H7 (cell line): ENCODE data around the gene ZSWIM7. TPM values are rescaled to one million over a fixed set of nuclear protein-coding genes. Genes with fewer than 3 reads are reported as not detected.
"Not testable (repeated sequence)": the region's sequence is repeated elsewhere in the genome, so short reads cannot be mapped to it uniquely, and the experiment has no call there.

Experiments
- DNase-seq: peaks from one replicate; pipeline ENCODE4 v3.0.0; 2012
- H3K27me3 ChIP-seq: 2 replicates; pipeline ENCODE4 v1.6.0; 2011; ENCODE audit warnings: mild to moderate bottlenecking, low read length; ENCODE audit not compliant: control insufficient read depth, insufficient read depth
- H3K36me3 ChIP-seq: replicated peaks from 2 replicates; pipeline ENCODE4 v1.5.1; 2011; ENCODE audit warnings: low read length; ENCODE audit not compliant: control insufficient read depth, insufficient read depth
- H3K4me3 ChIP-seq: 2 replicates; pipeline ENCODE4 v1.5.1; 2011; ENCODE audit warnings: low read depth, mild to moderate bottlenecking, control low read depth, low read length, moderate library complexity; ENCODE audit not compliant: insufficient read depth
- total RNA-seq: library from RNA; depleted of rRNA; stranded (reverse); fragments of >200 nt; shearing (Covaris generic); gene quantifications from 2 replicates; pipeline ENCODE4 v1.2.3, GENCODE V29; 2014

ZSWIM7 gene
- total RNA-seq, 1 experiment from 2014 or later, result 22.0 TPM

DNA sequence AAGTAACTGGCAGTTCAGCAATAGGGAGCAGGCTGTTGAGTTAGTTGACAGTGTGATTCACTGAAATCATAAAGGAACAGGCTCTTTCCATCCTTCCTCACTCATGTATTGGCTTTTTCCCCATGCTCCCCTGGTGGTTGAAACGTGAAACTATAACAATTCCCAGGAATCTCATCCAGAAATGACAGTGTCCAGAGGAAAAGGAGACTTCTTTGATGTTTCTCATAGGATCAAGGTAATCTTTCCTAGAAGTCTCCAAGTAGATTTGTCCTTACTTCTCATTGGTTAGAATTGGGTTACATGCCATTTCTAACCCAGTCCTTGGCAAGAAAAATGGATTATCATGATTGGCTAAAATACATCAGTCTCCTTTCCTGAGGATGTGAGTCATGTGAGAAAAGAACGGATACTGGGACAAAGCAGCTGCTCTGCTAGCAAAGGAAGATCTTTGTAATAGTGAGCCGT is 14.5 kb upstream of the ZSWIM7 start:
- peaks cover 13% of the 10 kb centered on the region for H3K36me3 ChIP-seq

DNA sequence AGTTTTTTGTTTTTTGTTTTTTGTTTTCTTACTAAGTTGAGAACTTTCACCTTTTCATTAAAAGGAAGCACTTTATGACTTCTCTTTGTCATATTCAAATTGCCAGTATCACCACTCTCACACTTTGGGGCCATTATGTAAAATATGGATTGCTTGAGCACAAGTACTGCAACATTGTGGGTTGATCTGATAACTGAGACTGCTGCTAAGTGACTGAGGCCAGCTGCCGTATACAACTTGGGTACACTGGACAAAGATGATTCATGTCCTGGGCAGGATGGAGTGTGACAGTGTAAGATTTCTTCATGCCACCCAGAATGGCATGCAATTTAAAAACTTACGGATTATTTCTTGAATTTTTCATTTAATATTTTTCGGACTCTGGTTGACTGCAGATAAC is 7.9 kb upstream of the ZSWIM7 start:
- DNase-seq, result no peak
- Histone ChIP-seq H3K36me3 (peaks cover 47% of the 10 kb centered on the region), H3K4me3 (no peak overlapping the region), H3K27me3 (no peaks in the 10 kb centered on the region)

More for the DNA sequence above, 14.5 kb upstream of the ZSWIM7 start:
- H3K27me3 ChIP-seq, result no peaks in the 10 kb centered on the region
- H3K4me3 ChIP-seq, result no peak overlapping the region
- peak; percentile 43 for DNase-seq

DNA sequence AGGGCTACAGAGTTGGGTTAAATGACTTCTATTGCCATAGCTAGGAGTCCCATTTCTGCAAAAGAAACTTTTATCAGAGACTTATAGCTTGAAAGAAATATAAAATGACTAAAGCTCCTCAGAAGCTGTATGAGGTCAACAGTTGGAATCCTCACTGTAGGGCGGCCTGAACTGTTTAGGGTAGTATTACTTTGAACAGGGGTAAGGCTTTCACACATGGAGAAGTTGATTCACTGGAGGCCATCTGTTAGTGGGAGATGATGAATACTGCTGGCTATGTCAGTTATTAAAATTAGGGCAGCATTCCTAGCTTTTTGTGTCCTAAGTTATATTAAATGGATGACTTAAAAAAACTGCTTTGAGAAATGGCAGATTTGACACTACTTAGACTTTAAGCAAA is 6.1 kb upstream of the ZSWIM7 start:
- Histone ChIP-seq H3K36me3 (peaks cover 56% of the 10 kb centered on the region), H3K27me3 (no peaks in the 10 kb centered on the region), H3K4me3 (no peak overlapping the region)
- DNase-seq, result no peak

DNA sequence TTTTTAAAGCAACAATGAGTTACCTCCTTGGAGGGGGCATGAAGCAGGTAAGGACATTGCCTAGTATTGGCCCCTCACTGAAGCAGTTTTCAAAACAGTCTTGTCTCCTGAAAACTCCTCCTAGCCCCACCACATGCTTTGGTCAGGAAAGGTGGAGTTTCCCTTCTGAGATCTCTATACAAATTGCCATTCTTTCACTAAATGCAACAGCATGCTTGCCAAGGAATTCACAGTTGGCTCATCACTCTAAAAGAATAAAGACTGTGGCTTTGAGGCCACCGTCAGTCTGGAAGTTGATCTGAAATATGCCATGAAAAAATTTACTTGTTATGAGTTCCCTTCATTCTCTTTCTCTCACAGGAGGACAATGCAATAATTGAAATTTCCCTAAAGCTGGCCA is 4.3 kb upstream of the ZSWIM7 start:
- Histone ChIP-seq H3K4me3 (no peak overlapping the region), H3K27me3 (no peaks in the 10 kb centered on the region), H3K36me3 (peaks cover 52% of the 10 kb centered on the region)
- no peak for DNase-seq

DNA sequence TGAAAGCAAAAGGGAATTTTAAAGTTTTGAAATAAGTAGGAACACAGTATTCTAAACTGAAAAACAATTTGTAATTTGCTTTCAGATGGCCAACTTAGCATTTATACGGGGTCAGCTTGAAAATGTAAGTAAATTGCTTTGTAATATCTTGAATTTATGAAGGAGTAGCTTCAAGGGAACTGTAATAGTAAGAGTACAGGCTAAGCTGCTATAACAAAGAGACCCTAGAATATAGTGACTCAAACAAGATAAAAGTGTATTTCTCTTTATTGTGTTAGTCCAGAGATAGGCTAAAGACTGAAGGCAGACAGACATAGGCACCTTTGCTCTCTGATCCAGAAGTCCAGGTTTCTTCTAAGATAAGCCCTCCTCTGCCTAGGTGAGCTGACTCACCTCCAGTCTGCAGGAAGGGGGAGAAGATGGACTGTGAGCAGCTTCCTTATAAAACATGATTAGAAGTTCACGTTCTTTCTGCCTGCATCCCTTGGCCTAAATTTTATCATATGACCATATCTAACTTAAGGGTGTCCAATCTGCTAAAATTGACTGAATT is 3.3 kb upstream of the ZSWIM7 start:
- no peak for DNase-seq
- H3K27me3 ChIP-seq, result no peaks in the 10 kb centered on the region
- peaks cover 43% of the 10 kb centered on the region for H3K36me3 ChIP-seq
- H3K4me3 ChIP-seq, result no peak overlapping the region

DNA sequence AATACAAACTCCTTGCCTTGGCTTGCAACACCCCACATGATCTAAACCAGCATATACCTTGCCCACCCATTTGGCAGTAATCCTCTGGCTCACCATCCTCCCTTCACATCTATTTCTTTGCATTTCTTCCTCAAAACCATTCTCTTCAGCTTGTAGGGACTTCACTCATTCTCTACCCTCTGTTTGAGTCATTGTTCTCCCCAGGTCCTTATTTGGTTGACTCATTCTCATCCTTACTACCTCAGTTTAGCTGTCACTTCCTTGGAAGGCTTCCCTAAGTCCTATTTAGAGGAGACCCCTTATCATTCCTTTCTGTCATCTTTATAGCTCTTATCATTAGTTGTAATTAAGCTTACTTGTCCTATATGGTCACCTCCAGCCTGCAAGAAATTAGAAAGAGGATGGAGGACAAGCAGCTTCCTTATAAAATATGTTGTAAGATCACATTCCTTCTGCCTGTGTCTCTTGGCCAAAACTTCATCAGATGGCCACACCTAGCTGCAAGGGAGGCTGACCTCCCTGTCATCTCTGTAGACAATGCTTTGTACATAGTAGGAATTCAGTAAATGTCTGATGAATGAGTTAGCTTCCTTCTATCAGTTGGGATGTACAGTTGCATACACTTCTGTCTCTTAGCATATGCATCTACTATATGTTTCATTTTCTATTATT is 1.9 kb upstream of the ZSWIM7 start:
- H3K4me3 ChIP-seq, result peak overlapping the region; percentile 92; the same call in 1 of the 2 replicates
- peaks cover 37% of the 10 kb centered on the region for H3K36me3 ChIP-seq
- DNase-seq, result no peak
- no peaks in the 10 kb centered on the region for H3K27me3 ChIP-seq

DNA sequence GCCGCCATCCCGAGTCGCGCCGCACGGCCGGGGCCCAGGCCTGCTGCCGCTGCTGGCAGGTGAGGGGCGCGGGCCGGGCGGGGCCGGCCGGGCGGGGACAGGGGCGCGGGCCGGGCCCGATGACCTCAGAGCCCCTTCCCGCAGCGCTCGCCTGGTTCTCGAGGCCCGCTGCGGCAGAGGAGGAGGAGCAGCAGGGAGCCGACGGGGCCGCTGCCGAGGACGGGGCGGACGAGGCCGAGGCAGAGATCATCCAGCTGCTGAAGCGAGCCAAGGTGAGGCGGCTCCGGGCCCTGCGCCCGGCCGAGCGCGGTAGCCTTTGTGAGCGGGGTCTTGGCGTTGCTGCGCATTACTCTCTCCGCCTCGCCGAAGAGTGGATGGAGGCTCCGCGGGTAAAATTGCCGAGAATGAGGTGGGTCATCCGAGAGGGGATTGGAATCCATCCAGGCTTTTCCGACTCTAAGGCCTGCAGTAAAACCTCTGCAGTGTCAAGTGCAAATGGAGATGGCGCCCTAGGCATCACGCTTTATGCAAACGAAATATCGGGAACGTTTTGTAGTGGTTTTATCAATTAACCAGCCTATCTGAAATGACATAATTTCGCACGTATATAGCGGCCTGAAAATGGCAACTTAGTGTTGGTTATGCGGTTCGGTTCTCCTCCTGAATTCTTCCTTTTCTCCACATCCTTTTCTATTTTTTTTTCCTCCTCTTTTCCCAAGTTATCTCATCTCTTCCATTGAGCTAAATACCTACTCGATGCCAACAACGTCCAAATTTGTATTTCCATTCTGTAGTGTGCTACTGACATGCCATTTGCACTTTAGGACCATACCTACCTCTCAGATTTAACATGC is 697 bp upstream of the ZSWIM7 start:
- DNase-seq, result peak; percentile 89
- Histone ChIP-seq H3K36me3 (peaks cover 32% of the 10 kb centered on the region), H3K27me3 (no peaks in the 10 kb centered on the region)

DNA sequence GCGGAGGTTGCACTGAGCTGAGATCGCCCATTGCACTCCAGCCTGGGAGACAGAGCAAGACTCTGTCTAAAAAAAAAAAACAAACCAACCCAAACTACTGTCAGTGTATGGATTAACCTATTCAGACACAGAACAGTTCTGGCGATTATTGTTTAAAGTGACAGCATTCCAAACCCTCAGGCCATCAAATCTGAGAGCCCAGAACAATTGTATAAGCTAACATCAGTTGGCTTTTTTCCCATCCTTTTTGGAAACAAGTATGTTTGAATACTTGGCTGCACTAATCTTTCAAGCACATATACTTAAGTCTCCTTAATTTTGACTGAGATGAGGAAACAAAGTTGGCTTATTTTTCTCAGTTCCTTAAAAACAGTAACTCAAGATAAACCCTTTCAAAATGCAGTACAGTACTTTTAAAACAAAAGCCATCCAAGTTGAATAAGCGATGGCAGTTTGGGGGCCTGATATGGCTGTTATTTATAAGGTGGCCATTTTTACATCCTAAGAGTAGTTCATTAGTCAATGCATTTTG is 1.4 kb downstream of the ZSWIM7 start:
- Histone ChIP-seq H3K4me3 (no peak overlapping the region), H3K36me3 (peaks cover 17% of the 10 kb centered on the region), H3K27me3 (no peaks in the 10 kb centered on the region)
- no peak for DNase-seq

More for the DNA sequence above, 697 bp upstream of the ZSWIM7 start:
- H3K4me3 ChIP-seq, result peak overlapping the region; percentile 92

DNA sequence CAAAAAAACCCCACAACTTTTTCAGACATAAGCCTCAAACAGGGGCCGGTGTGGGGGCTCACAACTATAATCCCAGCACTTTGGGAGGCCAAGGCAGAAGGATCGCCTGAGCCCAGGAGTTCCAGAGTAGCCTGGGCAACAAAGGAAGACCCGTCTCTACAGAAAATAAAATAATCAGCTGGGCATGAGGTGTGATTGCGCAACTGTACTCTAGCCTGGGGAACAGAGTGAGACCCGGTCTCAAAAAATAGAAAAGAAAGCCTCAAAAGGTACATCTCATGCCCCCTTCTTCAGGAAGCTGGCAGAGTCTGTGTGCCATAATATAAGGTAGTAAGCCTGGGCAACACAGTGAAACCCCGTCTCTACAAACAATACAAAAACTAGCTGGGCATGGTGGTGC is 3.2 kb downstream of the ZSWIM7 start:
- H3K36me3 ChIP-seq, result peaks cover 3% of the 10 kb centered on the region
- no peak overlapping the region for H3K4me3 ChIP-seq
- DNase-seq, result no peak
- H3K27me3 ChIP-seq, result no peaks in the 10 kb centered on the region

DNA sequence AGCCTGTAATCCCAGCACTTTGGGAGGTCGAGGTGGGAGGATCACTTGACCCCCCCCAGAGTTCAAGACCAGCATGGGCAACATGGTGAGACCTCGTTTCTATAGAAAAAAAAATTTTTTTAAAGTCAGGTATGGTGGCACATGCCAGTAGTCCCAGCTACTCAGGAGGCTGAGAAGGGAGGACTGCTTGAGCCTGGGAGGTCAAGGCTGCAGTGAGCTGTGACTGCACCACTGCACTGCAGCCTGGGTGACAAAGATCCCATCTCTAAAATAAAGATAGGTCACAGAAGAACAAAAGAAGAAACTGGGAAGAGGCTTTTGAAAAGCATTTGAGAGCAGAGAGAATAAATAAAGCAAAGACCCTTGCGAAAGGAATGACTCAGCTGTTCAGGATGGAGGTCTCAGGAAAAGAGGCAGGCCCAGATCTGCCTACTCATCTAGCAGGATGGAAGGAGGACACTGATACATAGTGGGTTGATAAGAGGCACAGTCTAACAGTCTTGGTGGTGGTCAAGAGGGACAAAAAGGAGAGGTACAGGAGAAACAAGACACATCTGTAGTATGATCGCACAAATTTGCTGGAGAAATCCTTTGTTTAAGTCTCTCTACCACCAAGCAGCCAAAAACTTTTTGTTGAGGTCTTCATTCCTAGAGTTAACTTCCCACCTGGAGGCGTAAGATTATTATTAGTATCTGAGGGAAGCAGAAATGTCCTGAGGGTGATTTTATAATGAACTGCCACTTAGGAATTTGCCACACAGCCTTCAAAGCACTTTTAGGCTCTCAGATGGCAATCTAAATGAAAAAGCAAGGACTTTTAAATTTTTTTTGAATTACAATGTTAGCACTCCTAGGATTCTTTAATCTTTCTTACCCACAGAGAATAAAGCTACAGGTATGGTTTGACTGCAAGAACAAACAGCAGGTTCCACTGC is 17.6 kb downstream of the ZSWIM7 start:
- H3K36me3 ChIP-seq, result peaks cover 22% of the 10 kb centered on the region
- DNase-seq, result no peak

DNA sequence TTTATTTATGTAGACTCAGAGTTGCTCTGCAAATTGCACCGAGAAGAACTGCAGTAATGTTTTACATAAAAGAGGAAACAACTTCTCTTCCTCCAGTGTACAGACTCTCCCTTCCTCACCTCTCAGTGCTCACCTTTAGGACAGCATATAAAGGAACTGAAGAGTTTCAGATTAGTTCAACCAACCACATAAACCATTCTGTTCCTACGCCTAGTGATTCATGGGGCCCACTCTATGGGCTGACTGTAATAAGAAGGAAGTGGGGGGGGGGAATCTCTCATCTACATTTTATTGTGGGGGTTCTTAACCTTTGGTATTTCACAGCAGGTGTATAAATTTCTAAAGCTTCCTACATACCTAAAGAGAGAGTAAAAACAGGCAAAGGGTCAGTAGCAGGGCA is 18.3 kb downstream of the ZSWIM7 start:
- peaks cover 18% of the 10 kb centered on the region for H3K36me3 ChIP-seq
- no peaks in the 10 kb centered on the region for H3K27me3 ChIP-seq
- no peak overlapping the region for H3K4me3 ChIP-seq
- DNase-seq, result no peak

More for the DNA sequence above, 17.6 kb downstream of the ZSWIM7 start:
- Histone ChIP-seq H3K27me3 (no peaks in the 10 kb centered on the region), H3K4me3 (no peak overlapping the region)

DNA sequence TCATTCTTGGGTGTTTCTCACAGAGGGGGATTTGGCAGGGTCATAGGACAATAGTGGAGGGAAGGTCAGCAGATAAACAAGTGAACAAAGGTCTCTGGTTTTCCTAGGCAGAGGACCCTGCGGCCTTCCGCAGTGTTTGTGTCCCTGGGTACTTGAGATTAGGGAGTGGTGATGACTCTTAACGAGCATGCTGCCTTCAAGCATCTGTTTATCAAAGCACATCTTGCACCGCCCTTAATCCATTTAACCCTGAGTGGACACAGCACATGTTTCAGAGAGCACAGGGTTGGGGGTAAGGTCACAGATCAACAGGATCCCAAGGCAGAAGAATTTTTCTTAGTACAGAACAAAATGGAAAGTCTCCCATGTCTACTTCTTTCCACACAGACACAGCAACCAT is 20.5 kb downstream of the ZSWIM7 start:
- H3K27me3 ChIP-seq, H3K4me3 ChIP-seq, DNase-seq: not testable (repeated sequence)
- peaks cover 21% of the 10 kb centered on the region for H3K36me3 ChIP-seq

DNA sequence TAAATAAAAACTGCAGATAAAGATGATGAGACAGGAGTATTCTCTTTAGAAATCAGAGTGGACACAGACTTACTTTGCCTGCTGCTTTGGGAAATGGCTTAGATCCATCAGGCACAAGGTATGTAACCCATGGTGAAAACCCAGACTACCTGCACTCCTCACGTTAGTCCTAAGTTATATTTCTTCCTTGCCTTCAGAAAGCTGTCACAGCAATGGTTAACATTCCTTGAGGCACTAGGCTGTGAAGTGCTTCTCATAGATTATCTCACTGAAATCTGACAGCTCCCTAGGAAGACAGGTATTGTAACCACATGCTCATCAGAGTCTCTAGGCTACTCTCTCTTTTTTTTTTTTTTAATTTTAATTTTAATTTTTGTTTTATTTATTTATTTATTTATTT is 20.9 kb downstream of the ZSWIM7 start:
- peaks cover 21% of the 10 kb centered on the region for H3K36me3 ChIP-seq
- no peaks in the 10 kb centered on the region for H3K27me3 ChIP-seq
- H3K4me3 ChIP-seq, result no peak overlapping the region
- no peak for DNase-seq

DNA sequence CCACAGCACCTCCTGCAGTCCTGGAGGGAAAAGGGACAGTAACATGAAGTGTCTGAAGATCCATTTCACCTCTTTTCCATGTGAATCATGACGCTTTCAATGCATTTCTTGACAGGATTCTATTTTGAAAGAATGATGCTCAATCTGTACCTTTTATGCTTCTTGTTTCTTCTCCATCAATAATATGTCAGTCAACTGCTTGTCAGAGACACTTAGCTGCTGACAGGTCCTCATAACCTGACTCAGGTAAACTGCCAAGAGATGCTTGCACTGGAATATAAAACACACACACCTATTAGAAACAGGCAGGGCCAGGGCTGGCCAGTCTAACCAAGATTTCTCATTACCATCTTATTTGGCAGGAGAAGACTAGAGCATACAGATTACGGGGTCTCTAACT is 21.6 kb downstream of the ZSWIM7 start:
- DNase-seq, result no peak
- peaks cover 21% of the 10 kb centered on the region for H3K36me3 ChIP-seq
- no peak overlapping the region for H3K4me3 ChIP-seq
- H3K27me3 ChIP-seq, result no peaks in the 10 kb centered on the region
